ENCODE data around the gene C1orf185.
A peak's percentile ranks its signal among the peaks of the same experiment; 100 is the strongest.
"Not testable (repeated sequence)": the region's sequence is repeated elsewhere in the genome, so short reads cannot be mapped to it uniquely, and the experiment has no call there.

C1orf185 gene

DNA sequence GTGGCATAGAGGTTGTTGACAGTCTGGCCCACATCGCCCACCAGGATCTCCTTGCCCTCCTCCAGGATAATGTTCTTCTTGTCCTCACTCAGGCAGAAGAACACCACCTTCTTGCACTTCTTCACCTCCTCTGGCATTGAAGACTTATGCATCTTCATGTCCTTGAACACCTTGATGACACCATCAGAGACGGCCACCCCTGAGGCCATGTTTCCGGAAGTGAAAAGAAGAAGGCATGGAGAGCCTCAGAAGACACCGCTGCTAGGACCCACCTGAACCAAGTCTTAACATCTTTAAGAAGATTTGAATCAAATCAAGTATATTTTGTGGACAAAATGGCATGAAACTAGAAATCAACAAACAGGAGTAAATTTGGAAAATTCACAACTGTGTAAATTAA lies 56.2 kb downstream of the C1orf185 start:
- H3K36me3 Mint-ChIP-seq, result peaks cover 5% of the 10 kb centered on the region
- H3K27me3 Mint-ChIP-seq, result peaks cover 10% of the 10 kb centered on the region

DNA sequence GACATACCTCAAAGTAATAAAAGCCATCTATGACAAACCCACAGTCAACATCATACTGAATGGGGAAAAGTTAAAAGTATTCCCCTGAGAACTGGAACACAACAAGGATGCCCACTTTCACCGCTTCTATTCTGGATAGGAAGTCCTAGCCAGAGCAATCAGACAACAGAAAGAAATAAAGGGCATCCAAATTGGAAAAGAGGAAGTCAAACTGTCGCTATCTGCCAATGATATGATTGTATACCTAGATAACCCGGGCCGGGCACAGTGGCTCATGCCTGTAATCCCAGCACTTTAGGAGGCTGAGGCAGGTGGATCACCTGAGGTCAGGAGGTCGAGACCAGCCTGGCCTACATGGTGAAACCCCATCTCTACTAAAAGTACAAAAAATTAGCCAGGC lies 60.5 kb downstream of the C1orf185 start:
- H3K27ac Mint-ChIP-seq; ATAC-seq (ENCODE audit: low read depth); H3K4me1 Mint-ChIP-seq; H3K4me3 Mint-ChIP-seq; H3K27me3 Mint-ChIP-seq; H3K9me3 Mint-ChIP-seq; DNase-seq (ENCODE audit: low spot score in 2 of 2); H3K36me3 Mint-ChIP-seq: not testable (repeated sequence)

More for the DNA sequence above, 56.2 kb downstream of the C1orf185 start:
- DNase-seq (ENCODE audit: low spot score in 2 of 2), result no peak
- H3K4me3 Mint-ChIP-seq, result no peak overlapping the region
- no peak overlapping the region for H3K27ac Mint-ChIP-seq
- no peak for ATAC-seq (ENCODE audit: low read depth)
- H3K4me1 Mint-ChIP-seq, result peaks cover 7% of the 10 kb centered on the region
- H3K9me3 Mint-ChIP-seq, result peaks cover 8% of the 10 kb centered on the region

DNA sequence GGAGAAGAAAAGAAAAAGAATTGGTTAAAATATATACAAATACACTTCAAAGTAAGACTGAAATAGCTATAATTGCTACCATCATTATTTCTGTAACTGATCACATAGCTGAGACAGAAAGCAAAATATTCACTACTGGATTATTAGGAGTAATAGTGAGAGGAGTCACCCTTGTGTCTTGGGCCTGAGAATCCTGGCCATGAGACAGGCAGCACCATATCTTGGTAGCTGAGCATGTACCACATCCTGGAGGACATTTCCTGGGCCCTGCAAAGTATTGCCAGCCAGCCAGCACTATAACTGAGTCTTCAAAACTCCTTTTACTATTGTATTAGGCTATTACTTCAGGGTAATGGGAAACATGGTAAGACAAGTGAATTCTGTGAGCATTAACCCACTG lies 63.5 kb downstream of the C1orf185 start:
- DNase-seq (ENCODE audit: low spot score in 2 of 2) (no peak), ATAC-seq (ENCODE audit: low read depth) (no peak)
- Mint-ChIP-seq H3K4me1 (no peaks in the 10 kb centered on the region), H3K9me3 (no peaks in the 10 kb centered on the region), H3K4me3 (no peak overlapping the region), H3K36me3 (no peaks in the 10 kb centered on the region), H3K27ac (no peak overlapping the region), H3K27me3 (peaks cover 4% of the 10 kb centered on the region)

DNA sequence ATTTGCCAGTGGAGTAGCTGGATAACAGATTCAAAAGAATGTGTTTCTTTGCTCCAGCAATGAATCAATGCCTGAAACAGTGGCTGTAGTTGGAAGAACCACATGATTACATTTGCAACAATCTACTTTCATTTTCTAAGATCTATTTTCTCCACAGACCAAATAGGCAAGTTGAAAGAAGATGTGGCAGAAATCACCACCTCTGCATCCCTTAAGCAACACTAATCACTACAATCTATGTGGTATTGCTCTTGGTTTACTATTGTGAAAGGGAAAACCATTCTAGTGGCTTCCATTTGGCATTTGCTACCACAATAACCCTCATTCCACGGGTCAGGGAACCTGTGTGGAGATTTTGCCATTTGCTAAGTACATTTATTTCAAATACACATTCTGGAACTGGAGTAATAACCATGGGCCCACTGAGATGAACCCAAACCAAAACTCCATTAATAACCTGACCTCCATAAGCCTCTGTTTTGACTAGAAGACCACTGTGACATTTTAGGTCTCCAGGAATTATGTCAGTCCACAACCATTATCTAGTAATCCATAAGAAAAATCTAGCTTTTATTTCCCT lies 66.3 kb downstream of the C1orf185 start:
- no peak for DNase-seq (ENCODE audit: low spot score in 2 of 2)
- Mint-ChIP-seq H3K27me3 (peaks cover 3% of the 10 kb centered on the region), H3K4me1 (peaks cover 2% of the 10 kb centered on the region), H3K4me3 (no peak overlapping the region), H3K9me3 (no peaks in the 10 kb centered on the region), H3K36me3 (no peaks in the 10 kb centered on the region), H3K27ac (no peak overlapping the region)
- no peak for ATAC-seq (ENCODE audit: low read depth)

DNA sequence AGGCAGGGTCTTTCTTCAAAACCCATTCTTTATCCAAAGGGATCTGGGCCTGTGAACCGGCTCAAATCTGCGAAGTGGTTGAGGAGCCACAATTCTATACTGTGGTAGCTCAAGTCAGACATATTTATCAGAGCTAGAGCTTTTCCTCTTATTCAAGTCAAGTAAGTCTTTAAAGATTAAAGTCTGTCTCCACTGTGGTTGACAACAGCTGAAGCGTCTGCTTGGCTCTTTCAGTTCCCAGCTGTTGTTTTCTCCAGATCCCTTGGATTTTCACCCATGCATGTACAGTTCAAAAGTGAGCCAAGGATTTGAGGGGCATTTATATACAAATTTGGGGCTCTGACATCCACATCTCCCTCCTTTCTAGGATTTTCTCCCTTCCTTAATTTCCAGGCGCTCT lies 66.9 kb downstream of the C1orf185 start:
- no peak overlapping the region for H3K4me3 Mint-ChIP-seq
- no peaks in the 10 kb centered on the region for H3K9me3 Mint-ChIP-seq
- H3K4me1 Mint-ChIP-seq, result peaks cover 2% of the 10 kb centered on the region
- peaks cover 3% of the 10 kb centered on the region for H3K27me3 Mint-ChIP-seq
- ATAC-seq (ENCODE audit: low read depth) (no peak), DNase-seq (ENCODE audit: low spot score in 2 of 2) (no peak)
- H3K36me3 Mint-ChIP-seq, result no peaks in the 10 kb centered on the region
- H3K27ac Mint-ChIP-seq, result no peak overlapping the region

DNA sequence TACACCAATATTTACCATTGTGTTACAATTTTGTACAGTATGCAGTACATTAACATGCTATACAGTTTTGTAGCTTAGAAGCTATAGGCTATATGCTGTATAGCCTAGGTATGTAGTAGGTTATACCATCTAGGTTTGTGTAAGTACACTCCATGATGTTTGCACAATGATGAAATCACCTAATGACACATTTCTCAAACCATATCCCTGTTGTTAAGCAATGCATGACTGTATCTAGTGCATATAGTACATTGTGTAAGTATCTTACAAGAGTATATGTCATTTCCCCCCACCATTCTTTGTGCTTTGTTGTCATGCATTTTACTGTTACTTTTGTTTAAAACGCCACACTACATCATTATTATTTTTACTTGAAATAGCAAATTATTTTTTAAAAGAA lies 68.3 kb downstream of the C1orf185 start:
- Mint-ChIP-seq H3K27ac (no peak overlapping the region), H3K4me1 (peaks cover 2% of the 10 kb centered on the region), H3K27me3 (peaks cover 8% of the 10 kb centered on the region), H3K4me3 (no peak overlapping the region), H3K36me3 (no peaks in the 10 kb centered on the region), H3K9me3 (no peaks in the 10 kb centered on the region)
- no peak for ATAC-seq (ENCODE audit: low read depth)
- no peak for DNase-seq (ENCODE audit: low spot score in 2 of 2)

DNA sequence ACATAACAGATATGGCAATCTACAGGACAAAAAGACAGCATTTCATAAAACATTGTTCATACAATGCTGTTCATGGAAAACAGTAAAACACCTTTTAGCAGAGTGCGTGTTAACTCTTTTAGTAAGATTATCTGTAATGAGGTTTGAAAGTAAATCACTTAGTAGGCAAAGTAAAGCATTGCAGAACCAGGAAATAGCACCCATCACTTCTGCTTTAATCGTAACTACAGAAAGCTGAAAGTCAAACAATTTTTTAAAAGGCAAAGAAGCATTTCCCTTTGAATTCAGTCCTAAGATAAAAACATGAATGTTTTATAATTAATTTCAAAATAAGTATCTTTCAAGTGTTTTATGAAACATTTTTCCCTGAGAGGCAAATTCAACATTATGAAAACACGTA lies 70.8 kb downstream of the C1orf185 start:
- no peaks in the 10 kb centered on the region for H3K9me3 Mint-ChIP-seq
- H3K36me3 Mint-ChIP-seq, result no peaks in the 10 kb centered on the region
- H3K4me1 Mint-ChIP-seq, result peaks cover 2% of the 10 kb centered on the region
- no peak overlapping the region for H3K27ac Mint-ChIP-seq
- H3K27me3 Mint-ChIP-seq, result peaks cover 13% of the 10 kb centered on the region
- H3K4me3 Mint-ChIP-seq, result no peak overlapping the region
- DNase-seq (ENCODE audit: low spot score in 2 of 2) (no peak), ATAC-seq (ENCODE audit: low read depth) (no peak)

DNA sequence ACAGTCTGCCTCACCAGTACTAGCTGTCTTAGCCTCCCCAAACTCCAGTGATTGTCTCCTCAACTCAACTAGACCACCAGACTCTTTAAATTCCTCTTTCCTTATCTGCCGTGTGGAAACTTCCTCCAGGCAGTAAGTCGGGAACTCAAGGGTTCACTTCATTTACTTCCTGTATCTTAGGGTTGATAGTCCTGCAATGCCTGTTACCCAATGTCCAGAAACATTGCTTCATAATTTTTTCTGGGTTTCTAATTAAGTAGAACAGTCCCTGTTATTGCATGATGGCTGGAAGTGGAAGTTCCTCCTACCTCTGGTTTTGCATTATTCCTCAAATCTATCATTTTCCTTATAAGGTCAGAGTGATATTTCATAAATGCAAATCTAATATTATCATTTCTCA lies 73.2 kb downstream of the C1orf185 start:
- Mint-ChIP-seq H3K36me3 (no peaks in the 10 kb centered on the region), H3K27me3 (peaks cover 21% of the 10 kb centered on the region), H3K4me1 (peaks cover 2% of the 10 kb centered on the region), H3K4me3 (no peak overlapping the region), H3K27ac (no peak overlapping the region), H3K9me3 (no peaks in the 10 kb centered on the region)
- no peak for ATAC-seq (ENCODE audit: low read depth)
- DNase-seq (ENCODE audit: low spot score in 2 of 2), result no peak

DNA sequence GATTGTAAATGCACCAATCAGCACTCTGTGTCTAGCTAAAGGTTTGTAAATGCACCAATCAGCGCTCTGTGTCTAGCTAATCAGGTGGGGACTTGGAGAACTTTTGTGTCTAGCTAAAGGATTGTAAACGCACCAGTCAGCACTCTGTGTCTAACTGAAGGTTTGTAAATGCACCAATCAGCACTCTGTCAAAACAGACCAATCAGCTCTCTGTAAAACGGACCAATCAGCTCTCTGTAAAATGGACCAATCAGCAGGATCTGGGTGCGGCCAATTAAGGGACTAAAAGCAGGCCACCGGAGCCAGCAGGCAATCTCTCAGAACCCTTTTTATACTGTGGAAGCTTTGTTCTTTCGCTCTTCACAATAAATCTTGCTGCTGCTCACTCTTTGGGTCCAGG lies 76.0 kb downstream of the C1orf185 start:
- not testable (repeated sequence) for H3K27ac Mint-ChIP-seq; DNase-seq (ENCODE audit: low spot score in 2 of 2); H3K36me3 Mint-ChIP-seq; H3K9me3 Mint-ChIP-seq; H3K4me1 Mint-ChIP-seq; H3K4me3 Mint-ChIP-seq; ATAC-seq (ENCODE audit: low read depth)
- H3K27me3 Mint-ChIP-seq, result peaks cover 20% of the 10 kb centered on the region

DNA sequence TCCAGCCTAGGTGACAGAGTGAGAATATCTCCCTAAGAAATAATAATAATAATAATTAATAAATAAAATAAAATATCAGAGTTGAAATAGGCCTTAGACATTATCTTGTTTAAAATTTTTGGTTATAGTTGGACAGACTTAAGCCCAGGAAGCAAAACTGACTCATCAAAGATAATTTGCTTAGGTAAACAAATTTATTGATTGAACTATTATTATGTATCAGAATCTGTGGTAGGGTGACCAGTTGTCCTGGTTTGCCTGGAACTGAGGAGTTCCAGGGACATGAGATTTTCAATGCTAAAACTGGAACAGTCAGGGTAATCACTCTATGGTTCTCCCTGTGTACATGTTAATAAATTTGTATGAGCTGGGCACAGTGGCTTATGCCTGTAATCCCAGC lies 86.2 kb downstream of the C1orf185 start:
- Mint-ChIP-seq H3K4me3 (no peak overlapping the region), H3K27ac (no peak overlapping the region)
- DNase-seq (ENCODE audit: low spot score in 2 of 2), result no peak

DNA sequence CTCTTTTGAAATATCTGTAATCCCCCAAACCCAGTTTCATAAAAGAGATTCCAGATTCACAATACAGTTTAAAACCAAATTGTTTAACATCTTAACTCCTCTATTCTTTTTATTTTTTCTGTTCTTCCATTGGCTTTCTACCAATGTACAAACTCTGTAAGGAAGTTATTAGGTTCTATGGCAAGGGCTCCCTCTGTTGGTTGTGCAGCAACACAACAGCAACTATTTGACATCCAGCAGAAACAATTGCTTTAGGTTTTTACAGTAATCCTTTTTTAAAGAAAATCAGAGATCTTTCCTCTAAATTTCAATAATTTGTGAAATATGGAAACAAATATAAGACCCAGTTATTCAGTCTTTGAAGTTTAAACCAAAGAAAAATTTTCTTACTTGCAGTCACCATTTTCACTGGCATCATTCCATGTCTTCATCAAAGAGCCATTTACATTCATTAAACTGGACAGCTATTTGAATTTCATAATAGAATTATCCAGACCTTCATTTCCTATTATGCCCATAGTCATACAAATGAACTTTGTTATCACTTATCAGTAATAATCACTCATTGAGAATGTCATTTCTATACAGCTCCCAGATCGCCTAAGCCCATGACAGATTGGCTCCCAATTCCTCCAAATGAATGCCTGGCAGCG lies 87.5 kb downstream of the C1orf185 start:
- no peaks in the 10 kb centered on the region for H3K9me3 Mint-ChIP-seq
- no peak overlapping the region for H3K4me3 Mint-ChIP-seq
- peaks cover 1% of the 10 kb centered on the region for H3K27me3 Mint-ChIP-seq
- no peak for ATAC-seq (ENCODE audit: low read depth)
- DNase-seq (ENCODE audit: low spot score in 2 of 2), result peak; percentile 40 to 48
- no peak overlapping the region for H3K27ac Mint-ChIP-seq
- no peaks in the 10 kb centered on the region for H3K36me3 Mint-ChIP-seq
- no peaks in the 10 kb centered on the region for H3K4me1 Mint-ChIP-seq

More for the DNA sequence above, 86.2 kb downstream of the C1orf185 start:
- Mint-ChIP-seq H3K4me1 (no peaks in the 10 kb centered on the region), H3K27me3 (peaks cover 1% of the 10 kb centered on the region), H3K9me3 (no peaks in the 10 kb centered on the region), H3K36me3 (no peaks in the 10 kb centered on the region)
- no peak for ATAC-seq (ENCODE audit: low read depth)

DNA sequence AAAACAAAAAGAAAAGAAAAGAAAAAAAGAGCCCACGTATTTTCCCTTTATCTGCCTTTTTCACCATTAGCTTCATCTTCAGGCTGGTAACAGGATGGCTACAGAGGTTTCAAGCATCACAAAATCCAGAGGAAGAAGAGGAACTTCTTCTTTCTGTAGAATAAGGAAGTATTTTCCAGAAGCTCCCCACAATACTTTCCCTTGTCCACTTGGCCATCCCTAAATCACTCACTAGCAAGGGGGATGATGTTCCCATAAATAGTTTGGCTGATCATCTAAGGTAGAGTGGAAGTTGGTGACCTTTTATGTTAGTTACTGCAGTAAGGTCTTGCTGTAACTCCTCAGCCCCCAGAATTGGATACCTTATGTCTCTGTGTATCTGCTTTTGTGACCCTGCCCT lies 88.9 kb downstream of the C1orf185 start:
- H3K4me3 Mint-ChIP-seq, result no peak overlapping the region
- H3K36me3 Mint-ChIP-seq, result no peaks in the 10 kb centered on the region
- no peak for ATAC-seq (ENCODE audit: low read depth)
- no peaks in the 10 kb centered on the region for H3K4me1 Mint-ChIP-seq
- H3K27ac Mint-ChIP-seq, result no peak overlapping the region
- peaks cover 1% of the 10 kb centered on the region for H3K27me3 Mint-ChIP-seq
- H3K9me3 Mint-ChIP-seq, result no peaks in the 10 kb centered on the region
- no peak for DNase-seq (ENCODE audit: low spot score in 2 of 2)

DNA sequence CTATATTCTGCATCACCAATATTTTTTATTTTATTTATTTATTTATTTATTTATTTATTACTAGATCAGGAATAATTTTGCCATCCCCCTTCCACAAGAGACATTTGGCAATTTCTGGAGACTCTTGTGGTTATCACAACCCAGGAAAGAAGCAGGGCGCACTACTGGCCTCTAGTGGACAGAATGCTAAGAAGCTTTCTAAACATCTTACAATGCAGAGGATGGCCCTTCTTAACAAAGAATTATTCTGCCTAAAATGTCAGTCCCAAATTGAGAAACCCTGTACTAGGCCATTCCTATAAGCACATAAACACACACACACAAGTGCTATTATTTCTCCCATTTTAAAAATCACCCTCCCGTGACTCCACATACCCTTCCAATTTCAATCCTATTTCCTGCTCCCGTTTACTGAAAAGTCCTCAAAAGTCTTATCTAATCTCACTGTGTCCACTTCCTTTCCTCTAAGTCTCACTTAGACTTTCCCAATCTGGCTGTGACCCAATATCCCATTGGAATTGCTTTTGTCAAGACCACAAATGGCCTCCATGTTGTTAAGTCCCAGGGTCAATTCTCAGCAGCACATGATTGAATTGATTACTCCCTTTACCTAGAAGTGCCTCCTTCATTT lies 90.3 kb downstream of the C1orf185 start:
- peak; percentile 42 to 44 for DNase-seq (ENCODE audit: low spot score in 2 of 2)
- Mint-ChIP-seq H3K27ac (no peak overlapping the region), H3K4me3 (no peak overlapping the region), H3K4me1 (no peaks in the 10 kb centered on the region), H3K36me3 (no peaks in the 10 kb centered on the region), H3K9me3 (no peaks in the 10 kb centered on the region), H3K27me3 (peaks cover 3% of the 10 kb centered on the region)
- ATAC-seq (ENCODE audit: low read depth), result peak; percentile 47

DNA sequence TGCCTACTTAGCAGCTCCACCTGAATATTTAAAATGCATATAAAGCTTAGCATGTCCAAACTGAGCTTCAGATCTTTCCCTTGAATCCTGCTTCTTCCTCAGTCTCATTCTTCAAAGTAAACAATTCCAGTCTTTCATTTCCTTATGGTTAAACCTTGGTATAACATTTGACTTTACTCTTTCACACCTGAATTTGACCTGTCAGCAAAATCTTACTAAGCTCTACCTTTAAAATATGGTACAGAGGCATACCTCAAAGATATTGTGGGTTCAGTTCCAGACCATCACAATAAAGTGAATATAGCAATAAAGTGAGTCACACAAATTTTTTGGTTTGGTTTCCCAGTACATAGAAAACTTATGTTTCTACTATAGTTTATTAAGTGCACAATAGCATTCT lies 91.5 kb downstream of the C1orf185 start:
- Mint-ChIP-seq H3K27ac (no peak overlapping the region), H3K4me3 (no peak overlapping the region), H3K27me3 (peaks cover 5% of the 10 kb centered on the region), H3K36me3 (no peaks in the 10 kb centered on the region), H3K9me3 (no peaks in the 10 kb centered on the region), H3K4me1 (no peaks in the 10 kb centered on the region)
- DNase-seq (ENCODE audit: low spot score in 2 of 2) (no peak), ATAC-seq (ENCODE audit: low read depth) (no peak)

All from memory B cell (primary cell).